Endothelial cell of umbilical vein (primary cell): ENCODE results near the gene RPE. TPM values are rescaled to one million over a fixed set of nuclear protein-coding genes. Genes with fewer than 3 reads are reported as not detected.
A peak's percentile ranks its signal among the peaks of the same experiment; 100 is the strongest.

Source experiments
- Bru-seq: library from RNA; stranded (reverse); fragments of 400-500 nt; gene quantifications from one replicate; lab custom pipeline; 2021; lab: Mats Ljungman, UMichigan
- BruChase-seq, 2 experiments: library from RNA; stranded (reverse); fragments of 400-500 nt; gene quantifications; one replicate each; lab custom pipeline; 2021; lab: Mats Ljungman, UMichigan
- BruUV-seq: library from RNA; stranded (reverse); fragments of 400-500 nt; replicated peaks from 2 replicates; lab custom pipeline; 2021; lab: Mats Ljungman, UMichigan
- CTCF ChIA-PET: fragments of 300-600, 350-600 bp; sonication (Branson Sonifier 250); formaldehyde crosslinking; loops from one replicate; lab custom pipeline; 2021; ENCODE audit warnings: antibody characterized with exemption, inconsistent platforms; lab: Charles Lee
- POLR2A ChIA-PET: fragments of 300-600, 350-600 bp; sonication (Branson Sonifier 250); formaldehyde crosslinking; loops from one replicate; lab custom pipeline; 2021; ENCODE audit warnings: antibody characterized with exemption, inconsistent platforms; lab: Charles Lee
- DNase-seq: peaks from one replicate; pipeline ENCODE4 v3.0.0-alpha.2; 2011; ENCODE audit warnings: low read depth, low spot score
- FAIRE-seq: peaks from 2 replicates; lab custom pipeline; 2011; peaks lifted over from hg19 to GRCh38; lab: Jason Lieb, UNC
- H2AFZ ChIP-seq: 2 replicates; pipeline ENCODE4 v1.6.0; 2012; ENCODE audit warnings: low read depth, low read length, control low read depth, inconsistent platforms
- H3K27ac ChIP-seq: 2 replicates; pipeline ENCODE4 v1.5.1; 2011; ENCODE audit warnings: low read depth, mild to moderate bottlenecking, control low read depth, low read length, moderate library complexity; ENCODE audit not compliant: insufficient read depth
- H3K27me3 ChIP-seq, 2 experiments: 2 replicates each; pipeline versions ENCODE4 v1.6.0 to v1.6.1; 2011; ENCODE audit warnings: low read length in 2 of 2, mixed read lengths in 1 of 2; ENCODE audit not compliant: control insufficient read depth in 2 of 2, insufficient read depth in 2 of 2
- H3K36me3 ChIP-seq, 2 experiments: 2 replicates in 1 of 2; 3 replicates in 1 of 2; pipeline ENCODE4 v1.5.1; 2011; ENCODE audit warnings: low read length in 2 of 2, mild to moderate bottlenecking in 1 of 2, moderate library complexity in 1 of 2; ENCODE audit not compliant: control insufficient read depth in 2 of 2, insufficient read depth in 2 of 2; ENCODE audit errors: extremely low read depth in 1 of 2
- H3K4me1 ChIP-seq: 3 replicates; pipeline ENCODE4 v1.5.1; 2011; ENCODE audit warnings: mild to moderate bottlenecking, low read length; ENCODE audit not compliant: control insufficient read depth, insufficient read depth; ENCODE audit errors: extremely low read depth
- H3K4me2 ChIP-seq: 2 replicates; pipeline ENCODE4 v1.6.1; 2011; ENCODE audit warnings: low read length, control low read depth, mixed read lengths; ENCODE audit not compliant: insufficient read depth
- H3K4me3 ChIP-seq, 3 experiments: fragments of 200-600 bp in 1 of 3; sonication (generic), shearing (Covaris generic) in 1 of 3; replicated peaks in 1 of 3; 2 replicates each; pipeline ENCODE4 v1.5.1; 2011 to 2016; ENCODE audit warnings: control low read depth in 3 of 3, low read length in 3 of 3, mild to moderate bottlenecking in 2 of 3, inconsistent platforms in 1 of 3, low read depth in 1 of 3, moderate library complexity in 1 of 3; ENCODE audit not compliant: insufficient read depth in 1 of 3
- H3K79me2 ChIP-seq: 2 replicates; pipeline ENCODE4 v1.6.0; 2012; ENCODE audit warnings: low read length, inconsistent platforms; ENCODE audit not compliant: control insufficient read depth, insufficient read depth
- H3K9ac ChIP-seq: replicated peaks from 2 replicates; pipeline ENCODE3; 2011; ENCODE audit warnings: low read length, control low read depth; ENCODE audit not compliant: insufficient read depth; ENCODE audit errors: extremely low read depth
- H3K9me1 ChIP-seq: replicated peaks from 3 replicates; pipeline ENCODE4 v1.6.0; 2011; ENCODE audit warnings: mild to moderate bottlenecking, low read length; ENCODE audit not compliant: control insufficient read depth, insufficient read depth; ENCODE audit errors: extremely low read depth
- H3K9me3 ChIP-seq: replicated peaks from 2 replicates; pipeline ENCODE4 v1.5.1; 2012; ENCODE audit warnings: low read length, inconsistent platforms; ENCODE audit not compliant: control insufficient read depth, insufficient read depth
- H4K20me1 ChIP-seq: replicated peaks from 2 replicates; pipeline ENCODE3; 2011; ENCODE audit warnings: mild to moderate bottlenecking, low read length; ENCODE audit not compliant: control insufficient read depth, insufficient read depth; ENCODE audit errors: extremely low read depth
- EZH2 ChIP-seq: IDR thresholded peaks from 2 replicates; pipeline ENCODE4 v1.6.1; 2012; ENCODE audit warnings: borderline replicate concordance, low read depth, mild to moderate bottlenecking, moderate library complexity, low read length, inconsistent platforms; ENCODE audit not compliant: severe bottlenecking
- FOS ChIP-seq: IDR thresholded peaks from 2 replicates; pipeline ENCODE4 v1.6.1; 2011; ENCODE audit warnings: mild to moderate bottlenecking, low read length, moderate library complexity, borderline replicate concordance; ENCODE audit not compliant: insufficient read depth
- GATA2 ChIP-seq: IDR thresholded peaks from 2 replicates; pipeline ENCODE4 v1.7.0; 2011; ENCODE audit warnings: low read depth, mild to moderate bottlenecking, moderate library complexity, mixed read lengths, low read length; ENCODE audit not compliant: insufficient read length, insufficient read depth
- JUN ChIP-seq: IDR thresholded peaks from 2 replicates; pipeline ENCODE4 v1.6.1; 2011; ENCODE audit warnings: borderline replicate concordance, low read depth; ENCODE audit not compliant: insufficient read length, insufficient read depth
- MAX ChIP-seq: IDR thresholded peaks from 2 replicates; pipeline ENCODE4 v1.6.1; 2011; ENCODE audit not compliant: insufficient read depth, insufficient read length
- MYC ChIP-seq: IDR thresholded peaks from one replicate; pipeline ENCODE4 v1.6.1; 2011; ENCODE audit warnings: mild to moderate bottlenecking, low read depth, low read length
- POLR2A ChIP-seq: IDR thresholded peaks from 2 replicates; pipeline ENCODE4 v1.6.1; 2012; ENCODE audit warnings: low read depth, mild to moderate bottlenecking, control low read depth, low read length
- POLR2AphosphoS5 ChIP-seq: IDR thresholded peaks from 2 replicates; pipeline ENCODE4 v1.6.1; 2012; ENCODE audit warnings: low read depth, mild to moderate bottlenecking, control low read depth, low read length, moderate library complexity; ENCODE audit not compliant: insufficient read depth
- dilution Hi-C: fragments of 300-500 bp; cut with MboI; formaldehyde crosslinking; loops from one replicate; pipeline ENCODE4 v1.15.0; 2019; ENCODE audit warnings: low sequenced_read_pairs; ENCODE audit not compliant: extremely low pct_ligation_motif_present
- intact Hi-C: fragments of 100-400 bp; cut with micrococcal nuclease; formaldehyde crosslinking; loops from one replicate; pipeline ENCODE4 v1.10.0; 2022
- long read RNA-seq: library from polyadenylated mRNA; stranded (forward); transcript quantifications from one replicate; pipeline ENCODE4 v2.0.0, GENCODE V29; 2021
- polyA minus RNA-seq, 3 experiments: library from RNA; depleted of rRNA, polyadenylated mRNA; stranded (reverse); fragments of >200 nt; gene quantifications; 1 replicate in 1 of 3; 2 replicates in 2 of 3; pipeline ENCODE4 v1.2.3, GENCODE V29; 2011
- polyA plus RNA-seq, 4 experiments: library from polyadenylated mRNA; depleted of rRNA in 3 of 4; stranded (reverse) in 3 of 4; unstranded in 1 of 4; fragments of >200 nt; gene quantifications; 2 replicates each; pipeline versions ENCODE4 v1.2.1 to v1.2.3, GENCODE V29; 2011 to 2012; ENCODE audit warnings: missing spikeins in 1 of 4
- total RNA-seq: library from RNA; stranded (reverse); gene quantifications from 2 replicates; pipeline ENCODE4 v1.2.3, GENCODE V29; 2021

The RPE gene
- 59.7 and 60.7 TPM in 2 replicates for total RNA-seq
- polyA plus RNA-seq = 65.1 and 97.4 TPM in 2 replicates
- polyA plus RNA-seq (2011; cell fraction: cytosol; rRNA removed) = 66.0 and 81.5 TPM in 2 replicates
- 32.9 and 47.4 TPM in 2 replicates for polyA plus RNA-seq (2011; cell fraction: nucleus; rRNA removed)
- polyA plus RNA-seq (2012) = 49.5 and 70.9 TPM in 2 replicates
- polyA minus RNA-seq = 107 and 122 TPM in 2 replicates
- 54.0 TPM for polyA minus RNA-seq (2011; cell fraction: cytosol; rRNA and poly(A)+ RNA removed)
- 30.8 and 44.8 TPM in 2 replicates for polyA minus RNA-seq (2011; cell fraction: nucleus; rRNA and poly(A)+ RNA removed)
- Bru-seq, nascent RNA = percentile 97 among the genes with signal in this experiment
- percentile 95 among the genes with signal in this experiment for BruChase-seq, experiment 1, labeled RNA remaining after a 6-hour chase
- percentile 98 among the genes with signal in this experiment for BruChase-seq, experiment 2, labeled RNA remaining after a 2-hour chase
- long read RNA-seq, transcript RPE-202 (6 exons, 2,569 nt) = major isoform, 150 of 202 reads
- long read RNA-seq, transcript RPE-208 (7 exons, 1,128 nt) = minor isoform, 25 of 202 reads
- long read RNA-seq, transcript RPE-205 (7 exons, 925 nt) = minor isoform, 5 of 202 reads
- long read RNA-seq, partial matches to known transcripts = 4 of 202 reads
- long read RNA-seq, other reads (novel, unspliced or antisense) = 14 of 202 reads

GRCh38 chr2:210002158-210003157 lies at the start of gene RPE:
RPE (plus strand) TSS chr2:210002638; CDS start chr2:210002662, 24 bp downstream.
- ChIA-PET CTCF (interaction anchor here (0.9 to 1.9 kb wide), 2 partner anchors 12 to 196 kb away, joined by 3 to 4 read pairs; no protein-coding TSS in a partner anchor), POLR2A (interaction anchor here (0.6 kb wide), 1 partner anchor 12 kb away, joined by 3 read pairs; no protein-coding TSS in a partner anchor)

More at GRCh38 chr2:210002158-210003157, at the start of gene RPE:
- Histone ChIP-seq H3K9me1 (no peaks in the 10 kb centered on the region), H4K20me1 (peaks cover 3% of the 10 kb centered on the region), H3K36me3 (no peaks in the 10 kb centered on the region), H3K4me2 (peak within 1 kb of the TSS; percentile 92), H2AFZ (peak within 1 kb of the TSS; percentile 98), H3K79me2 (peaks cover 50% of the 10 kb centered on the region), H3K9ac (peak within 1 kb of the TSS; percentile 79), H3K27ac (peak within 1 kb of the TSS; percentile 50), H3K9me3 (no peaks in the 10 kb centered on the region), H3K4me1 (peaks cover 26% of the 10 kb centered on the region), H3K27me3 (no peaks in the 10 kb centered on the region), H3K4me3 (peak within 1 kb of the TSS; percentile 83 to 98 (median 95))
- intact Hi-C loops = loop anchor here (1.0 to 10.0 kb wide), 2 partner anchors 169 to 472 kb away; partner anchors contain the start of genes KANSL1L and LANCL1
- FAIRE-seq (peak; percentile 93), DNase-seq (peak; percentile 95)
- dilution Hi-C loops = no loop called here
- TSS peak; percentile 58 for BruUV-seq
- TF ChIP-seq FOS = no peak
- peak; percentile 92 for TF ChIP-seq POLR2A
- no peak for TF ChIP-seq GATA2
- no peak for TF ChIP-seq EZH2
- TF ChIP-seq POLR2AphosphoS5 = peak; percentile 88
- no peak for TF ChIP-seq JUN
- TF ChIP-seq MAX = peak; percentile 39
- TF ChIP-seq MYC = no peak
